HG03103 (cell line): ENCODE measurements around the gene ZFY.

Source experiments
- ATAC-seq: cut with Tn5 transposase; IDR thresholded peaks from one replicate; pipeline ENCODE4 v1.9.1; 2021; ENCODE audit warnings: low read depth; ENCODE audit not compliant: unreplicated experiment

The ZFY gene

GRCh38 chrY:2934861-2935715 lies at the start of gene ZFY:
TSS of gene ZFY (plus strand) at chrY:2935381. CDS start at chrY:2953937, 18,556 bp downstream.
- ATAC-seq, result peak; percentile 26

- ATAC-seq, result no peak
Observed at GRCh38 chrY:2885880-2886279, 49.3 kb upstream of the ZFY start.

GRCh38 chrY:2887386-2887785 lies 47.8 kb upstream of the ZFY start:
- ATAC-seq, result no peak

GRCh38 chrY:2887955-2888354 lies 47.2 kb upstream of the ZFY start:
- ATAC-seq, result peak; percentile 64

GRCh38 chrY:2893471-2893870 lies 41.7 kb upstream of the ZFY start:
- no peak for ATAC-seq

GRCh38 chrY:2896050-2896449 lies 39.1 kb upstream of the ZFY start:
- peak; percentile 80 for ATAC-seq

- ATAC-seq, result no peak
Observed at GRCh38 chrY:2907356-2907755, 27.8 kb upstream of the ZFY start.

GRCh38 chrY:2913066-2913815 lies 21.9 kb upstream of the ZFY start:
- no peak for ATAC-seq

GRCh38 chrY:2934078-2934477 lies 1.1 kb upstream of the ZFY start:
- ATAC-seq, result no peak

GRCh38 chrY:2935716-2936435 lies 695 bp downstream of the ZFY start:
- ATAC-seq, result peak; percentile 72

- ATAC-seq, result no peak
Observed at GRCh38 chrY:2936436-2936750, 1.2 kb downstream of the ZFY start.

- no peak for ATAC-seq
Observed at GRCh38 chrY:2937149-2937548, 2.0 kb downstream of the ZFY start.

- peak; percentile 67 for ATAC-seq
Observed at GRCh38 chrY:2949590-2950252, 14.5 kb downstream of the ZFY start.

- ATAC-seq, result peak; percentile 47
Observed at GRCh38 chrY:2950655-2951054, 15.5 kb downstream of the ZFY start.

GRCh38 chrY:2952912-2953311 lies 17.7 kb downstream of the ZFY start:
- no peak for ATAC-seq

- no peak for ATAC-seq
Observed at GRCh38 chrY:2954735-2955134, 19.6 kb downstream of the ZFY start.

GRCh38 chrY:2955561-2955960 lies 20.4 kb downstream of the ZFY start:
- no peak for ATAC-seq

GRCh38 chrY:2962061-2962460 lies 26.9 kb downstream of the ZFY start:
- ATAC-seq, result no peak

- ATAC-seq, result no peak
Observed at GRCh38 chrY:2964814-2965213, 29.6 kb downstream of the ZFY start.

- ATAC-seq, result no peak
Observed at GRCh38 chrY:2965629-2966028, 30.4 kb downstream of the ZFY start.

GRCh38 chrY:2969561-2969960 lies 34.4 kb downstream of the ZFY start:
- no peak for ATAC-seq
